Common myeloid progenitor, CD34-positive (primary cell): ENCODE results near the gene SCUBE2.
"Not testable (repeated sequence)": the region's sequence is repeated elsewhere in the genome, so short reads cannot be mapped to it uniquely, and the experiment has no call there.

Experiments used
- CTCF ChIA-PET: fragments of 350-600 bp; sonication (Branson Sonifier 250); formaldehyde crosslinking; loops from one replicate; lab custom pipeline; 2021; ENCODE audit warnings: antibody characterized with exemption; lab: Charles Lee
- POLR2A ChIA-PET: fragments of 350-600 bp; sonication (Branson Sonifier 250); formaldehyde crosslinking; loops from one replicate; lab custom pipeline; 2021; ENCODE audit warnings: antibody characterized with exemption; lab: Charles Lee
- DNase-seq, 3 donors: peaks; one replicate each; pipeline versions ENCODE4 v3.0.0 to v3.0.0-alpha.2; 2013
- H3K27ac ChIP-seq, 2 experiments: 1 replicate in 1 of 2; 2 replicates in 1 of 2; pipeline ENCODE4 v1.7.0; 2013; ENCODE audit warnings: inconsistent platforms in 2 of 2, low read length in 2 of 2, mild to moderate bottlenecking in 2 of 2, low read depth in 1 of 2, moderate library complexity in 1 of 2; ENCODE audit not compliant: severe bottlenecking in 2 of 2, insufficient read depth in 1 of 2, poor library complexity in 1 of 2
- H3K27me3 ChIP-seq, 5 experiments: replicated peaks in 2 of 5; 1 replicate in 3 of 5; 2 replicates in 2 of 5; pipeline versions ENCODE4 v1.6.1 to v1.7.0; 2013; ENCODE audit warnings: low read length in 4 of 5, mild to moderate bottlenecking in 2 of 5, moderate library complexity in 2 of 5, inconsistent platforms in 1 of 5; ENCODE audit not compliant: insufficient read depth in 5 of 5, control insufficient read depth in 4 of 5
- H3K36me3 ChIP-seq, 4 experiments: 1 replicate in 2 of 4; 2 replicates in 2 of 4; pipeline versions ENCODE4 v1.6.1 to v1.7.0; 2013; ENCODE audit warnings: low read length in 3 of 4, control low read depth in 1 of 4, mild to moderate bottlenecking in 1 of 4; ENCODE audit not compliant: control insufficient read depth in 4 of 4, insufficient read depth in 4 of 4
- H3K4me1 ChIP-seq, 4 experiments: 1 replicate in 3 of 4; 2 replicates in 1 of 4; pipeline versions ENCODE4 v1.6.1 to v1.7.1; 2013; ENCODE audit warnings: low read length in 3 of 4, mild to moderate bottlenecking in 3 of 4, control low read depth in 1 of 4, inconsistent platforms in 1 of 4, moderate library complexity in 1 of 4; ENCODE audit not compliant: control insufficient read depth in 4 of 4, insufficient read depth in 4 of 4; ENCODE audit errors: control extremely low read depth in 1 of 4
- H3K4me3 ChIP-seq, 7 experiments: 1 replicate in 4 of 7; 2 replicates in 3 of 7; pipeline versions ENCODE4 v1.5.1 to v1.7.0; 2013; ENCODE audit warnings: mild to moderate bottlenecking in 7 of 7, low read length in 6 of 7, moderate library complexity in 6 of 7, inconsistent platforms in 2 of 7, low read depth in 2 of 7, control low read depth in 1 of 7; ENCODE audit not compliant: insufficient read depth in 4 of 7, control insufficient read depth in 1 of 7; ENCODE audit errors: extremely low read depth in 1 of 7
- H3K9me3 ChIP-seq, 5 experiments: 1 replicate in 4 of 5; 2 replicates in 1 of 5; pipeline versions ENCODE4 v1.6.1 to v1.7.1; 2013; ENCODE audit warnings: low read length in 4 of 5, mild to moderate bottlenecking in 2 of 5, inconsistent platforms in 1 of 5, low read depth in 1 of 5, moderate library complexity in 1 of 5; ENCODE audit not compliant: control insufficient read depth in 4 of 5, insufficient read depth in 2 of 5; ENCODE audit errors: control extremely low read depth in 1 of 5
- WGBS: methylation state at CpG from one replicate; pipeline ENCODE4 v1.1.5; 2013; ENCODE audit not compliant: insufficient coverage; 5-methylcytosine and 5-hydroxymethylcytosine counted together

SCUBE2 gene

DNA sequence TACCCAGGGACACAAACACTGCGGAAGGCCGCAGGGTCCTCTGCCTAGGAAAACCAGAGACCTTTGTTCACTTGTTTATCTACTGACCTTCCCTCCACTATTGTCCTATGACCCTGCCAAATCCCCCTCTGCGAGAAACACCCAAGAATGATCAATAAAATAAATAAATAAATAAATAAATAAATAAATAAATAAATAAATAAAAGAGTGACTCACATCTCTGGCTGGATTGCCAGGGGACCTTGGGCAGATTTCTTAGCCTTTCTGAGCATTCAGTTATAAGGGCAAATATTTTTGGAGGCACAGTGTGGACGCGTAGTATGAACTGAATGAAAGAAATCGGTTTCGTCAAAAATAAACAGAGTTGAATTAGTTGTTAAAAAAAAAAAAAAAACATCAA, 112.0 kb downstream of the SCUBE2 start:
- DNase-seq, H3K27ac ChIP-seq, H3K27me3 ChIP-seq, H3K4me3 ChIP-seq, POLR2A ChIA-PET, CTCF ChIA-PET, H3K9me3 ChIP-seq, H3K36me3 ChIP-seq, H3K4me1 ChIP-seq: not testable (repeated sequence)
- WGBS: no CpG with 5 or more reads among the region's 7 CpGs

DNA sequence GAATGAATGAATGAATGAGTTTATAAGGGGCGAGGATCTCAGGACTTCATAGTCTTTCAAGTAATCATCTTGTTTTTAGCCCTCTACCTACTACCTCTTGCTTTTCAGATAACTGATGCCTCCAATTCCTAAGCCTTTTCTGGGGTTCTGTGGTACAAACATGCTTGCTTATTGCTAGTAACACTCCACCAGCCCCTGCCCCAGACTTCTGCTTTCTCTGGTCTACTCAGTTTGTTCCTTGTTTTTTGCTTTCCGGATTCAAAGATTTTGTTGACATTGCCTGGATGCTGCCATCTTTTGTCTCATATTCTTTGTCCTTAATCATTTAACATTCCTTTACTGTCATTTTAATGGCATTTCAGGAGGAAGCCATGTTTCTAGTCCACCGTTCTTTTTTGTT, 118.3 kb downstream of the SCUBE2 start:
- H3K9me3 ChIP-seq: no peaks in the 10 kb centered on the region
- peak in 2 of 3 donors; percentile 29 to 37 for DNase-seq
- H3K4me3 ChIP-seq: no peak overlapping the region
- POLR2A ChIA-PET: no interaction called here
- WGBS: 67% methylated on average over 1 of the region's 3 CpGs
- H3K27ac ChIP-seq: no peak overlapping the region
- no peaks in the 10 kb centered on the region for H3K27me3 ChIP-seq
- no peaks in the 10 kb centered on the region for H3K4me1 ChIP-seq
- no peaks in the 10 kb centered on the region for H3K36me3 ChIP-seq
- CTCF ChIA-PET: interaction anchor here (2.2 kb wide), 1 partner anchor 10 kb away, joined by 4 read pairs; no protein-coding TSS in a partner anchor

DNA sequence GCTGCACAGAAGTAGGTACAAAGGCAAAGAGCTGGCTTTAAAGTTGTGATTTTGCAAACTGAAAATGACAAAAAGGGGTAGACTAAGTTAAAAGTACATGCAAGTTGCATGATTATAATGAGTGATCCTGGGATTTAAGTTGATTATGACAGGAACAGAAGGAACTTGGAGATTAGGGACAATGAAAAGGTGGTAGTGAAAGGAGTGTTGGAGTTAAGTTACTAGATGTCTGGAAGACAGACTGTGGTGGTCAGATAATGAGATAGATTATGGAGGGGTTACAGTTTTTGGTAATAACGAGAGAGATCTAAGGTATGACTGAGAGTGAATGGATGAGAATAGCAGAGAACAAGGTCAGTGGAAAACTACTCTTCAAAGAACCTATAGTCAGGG, 119.5 kb downstream of the SCUBE2 start:
- H3K4me1 ChIP-seq: no peaks in the 10 kb centered on the region
- WGBS: 100% methylated on average over 1 of the region's 1 CpG
- no peaks in the 10 kb centered on the region for H3K27me3 ChIP-seq
- no peak for DNase-seq
- H3K4me3 ChIP-seq: no peak overlapping the region
- POLR2A ChIA-PET: no interaction called here
- H3K36me3 ChIP-seq: peaks cover 0 to 4% (median 3%) of the 10 kb centered on the region in 4 experiments
- H3K9me3 ChIP-seq: no peaks in the 10 kb centered on the region
- CTCF ChIA-PET: interaction anchor here (1.3 kb wide), 1 partner anchor 166 kb away, joined by 3 read pairs; no protein-coding TSS in a partner anchor
- H3K27ac ChIP-seq: no peak overlapping the region

DNA sequence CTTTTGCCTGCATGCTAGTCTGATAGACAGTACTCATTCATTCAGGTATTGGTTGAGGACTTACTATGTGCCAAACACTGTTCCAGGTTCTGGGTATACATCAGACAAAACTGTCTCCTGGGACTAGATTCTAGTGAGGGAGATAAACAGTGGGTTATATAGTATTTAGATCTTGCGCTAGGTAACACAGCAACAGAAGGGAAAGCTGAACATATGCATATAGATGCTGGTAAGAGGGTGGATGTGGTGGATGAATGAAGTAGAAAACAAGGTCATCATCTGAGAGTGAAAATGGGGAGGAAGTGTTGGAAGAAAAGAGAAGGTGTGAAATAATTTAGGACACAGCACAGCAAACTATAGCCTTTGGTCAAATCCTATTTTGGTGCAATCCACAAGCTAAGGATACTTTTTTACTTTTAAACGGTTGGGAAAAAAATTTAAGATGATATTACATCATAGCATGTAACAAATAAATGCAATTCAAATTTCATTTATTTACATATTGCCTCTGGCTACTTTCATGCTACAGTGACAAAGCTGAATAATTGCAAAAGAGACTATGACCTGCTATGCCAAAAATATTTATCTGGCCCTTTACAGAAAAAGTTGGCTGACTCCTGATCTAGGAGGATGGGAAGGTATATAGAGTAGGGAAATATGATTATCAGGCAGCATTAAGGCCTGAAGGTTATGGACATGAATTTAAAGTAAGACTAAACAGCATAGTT, 120.0 kb downstream of the SCUBE2 start:
- WGBS: no CpG with 5 or more reads among the region's 2 CpGs

More for the DNA sequence above, 120.0 kb downstream of the SCUBE2 start:
- H3K27ac ChIP-seq: no peak overlapping the region
- no peak for DNase-seq
- peaks cover 0 to 4% (median 3%) of the 10 kb centered on the region in 4 experiments for H3K36me3 ChIP-seq
- CTCF ChIA-PET: interaction anchor here (1.3 kb wide), 1 partner anchor 166 kb away, joined by 3 read pairs; no protein-coding TSS in a partner anchor
- H3K27me3 ChIP-seq: no peaks in the 10 kb centered on the region
- no peaks in the 10 kb centered on the region for H3K9me3 ChIP-seq
- H3K4me3 ChIP-seq: no peak overlapping the region
- POLR2A ChIA-PET: no interaction called here
- H3K4me1 ChIP-seq: no peaks in the 10 kb centered on the region
